ENCODE measurements around the gene PLRG1.
"Not testable (repeated sequence)": the region's sequence is repeated elsewhere in the genome, so short reads cannot be mapped to it uniquely, and the experiment has no call there.

Gene PLRG1

GRCh38 chr4:154595807-154596206, 45.6 kb upstream of the PLRG1 start:
- Histone ChIP-seq H3K27ac (ENCODE audit: low read length) (no peak overlapping the region), H3K27me3 (replicated peaks; ENCODE audit: insufficient read depth, low read length) (no peaks in the 10 kb centered on the region), H3F3A (ENCODE audit: insufficient read depth, low read length) (no peaks in the 10 kb centered on the region), H3K9ac (ENCODE audit: low read length) (no peak overlapping the region), H3K9me2 (replicated peaks; ENCODE audit: insufficient read depth, low read length) (no peaks in the 10 kb centered on the region), H3K36me3 (replicated peaks; ENCODE audit: insufficient read depth, low read length) (no peaks in the 10 kb centered on the region), H3K9me3 (replicated peaks; ENCODE audit: insufficient read depth, low read length) (no peaks in the 10 kb centered on the region), H3K4me3 (ENCODE audit: low read length) (no peak overlapping the region), H3K4me2 (ENCODE audit: low read depth, low read length) (no peak overlapping the region), H2AFZ (ENCODE audit: low read length) (no peak overlapping the region), H3K4me1 (ENCODE audit: low read length) (no peaks in the 10 kb centered on the region), H3K79me2 (ENCODE audit: low read length) (no peaks in the 10 kb centered on the region), H4K20me1 (ENCODE audit: insufficient read depth, low read length) (no peaks in the 10 kb centered on the region)
- no peak for DNase-seq
- no peak for TF ChIP-seq EZH2 (optimal IDR thresholded peaks at IDR 0.05; ENCODE audit: low read depth, low read length)
- TF ChIP-seq CTCF (IDR thresholded peaks at IDR 0.05; ENCODE audit: low read length) = no peak
- no peak for TF ChIP-seq EZH2phosphoT487 (IDR thresholded peaks at IDR 0.05; ENCODE audit: low read length)

GRCh38 chr4:154594343-154594742, 44.1 kb upstream of the PLRG1 start:
- not testable (repeated sequence) for H3K9me3 ChIP-seq (replicated peaks; ENCODE audit: insufficient read depth, low read length); H3K4me3 ChIP-seq (ENCODE audit: low read length); H3K36me3 ChIP-seq (replicated peaks; ENCODE audit: insufficient read depth, low read length); H3K79me2 ChIP-seq (ENCODE audit: low read length); H2AFZ ChIP-seq (ENCODE audit: low read length); H3K27ac ChIP-seq (ENCODE audit: low read length); DNase-seq; H3K9ac ChIP-seq (ENCODE audit: low read length); H3F3A ChIP-seq (ENCODE audit: insufficient read depth, low read length); H3K27me3 ChIP-seq (replicated peaks; ENCODE audit: insufficient read depth, low read length); H3K4me2 ChIP-seq (ENCODE audit: low read depth, low read length); H3K9me2 ChIP-seq (replicated peaks; ENCODE audit: insufficient read depth, low read length); H4K20me1 ChIP-seq (ENCODE audit: insufficient read depth, low read length); H3K4me1 ChIP-seq (ENCODE audit: low read length)

DNA sequence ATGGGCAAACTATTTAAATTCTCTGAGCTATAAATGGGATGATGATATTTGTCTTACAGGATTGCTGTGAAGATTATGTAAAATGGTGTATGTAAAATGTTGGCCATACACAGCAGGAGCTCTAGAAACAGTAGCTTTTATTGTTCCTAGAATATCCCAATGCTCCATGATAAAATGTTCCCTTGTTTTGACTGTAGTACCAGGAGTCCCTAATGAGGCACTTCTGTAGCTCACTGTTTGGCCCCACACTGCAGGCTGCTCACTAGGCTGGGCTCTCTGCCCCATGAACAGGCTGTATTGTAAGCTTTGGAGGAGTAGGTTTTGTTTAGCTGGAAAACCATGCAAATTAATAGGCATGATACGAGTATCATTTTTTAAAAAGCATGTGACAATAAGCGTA, 43.7 kb upstream of the PLRG1 start:
- DNase-seq = no peak
- Histone ChIP-seq H3K9me2 (replicated peaks; ENCODE audit: insufficient read depth, low read length) (no peaks in the 10 kb centered on the region), H3K4me3 (ENCODE audit: low read length) (no peak overlapping the region), H3K27ac (ENCODE audit: low read length) (no peak overlapping the region), H3F3A (ENCODE audit: insufficient read depth, low read length) (no peaks in the 10 kb centered on the region), H3K27me3 (replicated peaks; ENCODE audit: insufficient read depth, low read length) (no peaks in the 10 kb centered on the region), H3K79me2 (ENCODE audit: low read length) (no peaks in the 10 kb centered on the region), H3K4me1 (ENCODE audit: low read length) (no peaks in the 10 kb centered on the region), H3K9me3 (replicated peaks; ENCODE audit: insufficient read depth, low read length) (no peaks in the 10 kb centered on the region), H3K4me2 (ENCODE audit: low read depth, low read length) (no peak overlapping the region), H3K9ac (ENCODE audit: low read length) (no peak overlapping the region), H2AFZ (ENCODE audit: low read length) (no peak overlapping the region), H3K36me3 (replicated peaks; ENCODE audit: insufficient read depth, low read length) (no peaks in the 10 kb centered on the region), H4K20me1 (ENCODE audit: insufficient read depth, low read length) (no peaks in the 10 kb centered on the region)
- no peak for TF ChIP-seq CTCF (IDR thresholded peaks at IDR 0.05; ENCODE audit: low read length)
- TF ChIP-seq EZH2phosphoT487 (IDR thresholded peaks at IDR 0.05; ENCODE audit: low read length) = no peak
- no peak for TF ChIP-seq EZH2 (optimal IDR thresholded peaks at IDR 0.05; ENCODE audit: low read depth, low read length)

- H3K9ac ChIP-seq (ENCODE audit: low read length) = no peak overlapping the region
- H3K9me3 ChIP-seq (replicated peaks; ENCODE audit: insufficient read depth, low read length) = no peaks in the 10 kb centered on the region
- H3K79me2 ChIP-seq (ENCODE audit: low read length) = no peaks in the 10 kb centered on the region
- H3K4me1 ChIP-seq (ENCODE audit: low read length) = no peaks in the 10 kb centered on the region
- no peaks in the 10 kb centered on the region for H3F3A ChIP-seq (ENCODE audit: insufficient read depth, low read length)
- DNase-seq = no peak
- no peaks in the 10 kb centered on the region for H4K20me1 ChIP-seq (ENCODE audit: insufficient read depth, low read length)
- no peak overlapping the region for H2AFZ ChIP-seq (ENCODE audit: low read length)
- no peaks in the 10 kb centered on the region for H3K9me2 ChIP-seq (replicated peaks; ENCODE audit: insufficient read depth, low read length)
- no peak overlapping the region for H3K4me3 ChIP-seq (ENCODE audit: low read length)
- no peak overlapping the region for H3K4me2 ChIP-seq (ENCODE audit: low read depth, low read length)
- TF ChIP-seq EZH2 (optimal IDR thresholded peaks at IDR 0.05; ENCODE audit: low read depth, low read length) = no peak
- TF ChIP-seq EZH2phosphoT487 (IDR thresholded peaks at IDR 0.05; ENCODE audit: low read length) = no peak
- no peak for TF ChIP-seq CTCF (IDR thresholded peaks at IDR 0.05; ENCODE audit: low read length)
- no peaks in the 10 kb centered on the region for H3K27me3 ChIP-seq (replicated peaks; ENCODE audit: insufficient read depth, low read length)
- no peaks in the 10 kb centered on the region for H3K36me3 ChIP-seq (replicated peaks; ENCODE audit: insufficient read depth, low read length)
- H3K27ac ChIP-seq (ENCODE audit: low read length) = no peak overlapping the region
Observed at GRCh38 chr4:154591890-154592289, 41.7 kb upstream of the PLRG1 start.
